Adrenal gland (tissue), 12 donors: ENCODE results near the gene CUEDC1. TPM values are rescaled to one million over a fixed set of nuclear protein-coding genes. Genes with fewer than 3 reads are reported as not detected.

Experiments
- DNase-seq, 7 donors: peaks; one replicate each; pipeline ENCODE4 v3.0.0-alpha.2; 2019 to 2020
- H3K27ac ChIP-seq, 5 donors: fragments of 200-600 bp; sonication (generic) in 4 of 5; 1 replicate in 3 of 5; 2 replicates in 2 of 5; pipeline versions ENCODE4 v1.5.1 to v1.8.0; 2016 to 2020; ENCODE audit warnings: mild to moderate bottlenecking in 1 of 5
- H3K27me3 ChIP-seq: fragments of 200-600 bp; 2 replicates; pipeline ENCODE4 v1.8.0; 2021
- H3K36me3 ChIP-seq, 2 donors: fragments of 200-600 bp; replicated peaks in 1 of 2; 1 replicate in 1 of 2; 2 replicates in 1 of 2; pipeline versions ENCODE4 v1.5.1 to v1.8.0; 2018 to 2022
- H3K4me1 ChIP-seq, 2 donors: fragments of 200-600 bp; replicated peaks in 1 of 2; 1 replicate in 1 of 2; 2 replicates in 1 of 2; pipeline versions ENCODE4 v1.5.1 to v1.8.0; 2018 to 2021
- H3K4me3 ChIP-seq, 4 donors: fragments of 200-600 bp; sonication (generic) in 3 of 4; one replicate each; pipeline ENCODE4 v1.5.1; 2016 to 2018
- H3K9me3 ChIP-seq, 3 donors: fragments of 200-600 bp; sonication (generic) in 1 of 3; replicated peaks in 1 of 3; 1 replicate in 2 of 3; 2 replicates in 1 of 3; pipeline versions ENCODE4 v1.5.1 to v1.8.0; 2016 to 2021
- CTCF ChIP-seq, 6 experiments: fragments of 450-650 bp in 4 of 6; fragments of 200-600 bp in 2 of 6; sonication (generic) in 1 of 6; IDR thresholded peaks; 1 replicate in 5 of 6; 2 replicates in 1 of 6; pipeline versions ENCODE4 v1.5.1 to v1.8.0; 2016 to 2021; ENCODE audit warnings: antibody characterized with exemption in 6 of 6, mild to moderate bottlenecking in 2 of 6, moderate library complexity in 1 of 6
- POLR2A ChIP-seq, 2 donors: fragments of 450-650 bp; IDR thresholded peaks; one replicate each; pipeline ENCODE4 v1.6.1; 2017; ENCODE audit warnings: antibody characterized with exemption in 2 of 2, mild to moderate bottlenecking in 2 of 2, moderate library complexity in 1 of 2
- WGBS, 4 donors: extraction: QIAGEN DNeasy Blood & Tissue Kit in 2 of 4; methylation state at CpG; one replicate each; pipeline versions ENCODE4 v1.1.5 to v1.1.7; 2013 to 2017; 5-methylcytosine and 5-hydroxymethylcytosine counted together
- intact Hi-C, 2 donors: fragments of 100-400 bp; cut with DNase I; formaldehyde crosslinking; loops; one replicate each; pipeline versions ENCODE4 v1.14.1 to v1.15.0; 2022 to 2023
- polyA plus RNA-seq, 3 donors: library from polyadenylated mRNA; stranded (reverse); fragments of 200-250 nt in 2 of 3; fragments of 350-450 nt in 1 of 3; fragmentation: Illumina TruSeq in 1 of 3; extraction: RNeasy Lipid Tissue Mini Kit (QIAGEN cat#74804) in 1 of 3; gene quantifications; one replicate each; pipeline ENCODE4 v1.2.3, GENCODE V29; 2013 to 2014
- total RNA-seq, 9 donors: library from RNA; depleted of rRNA in 4 of 9; stranded (reverse); fragments of >200 nt in 4 of 9; fragments of 120-200 nt in 1 of 9; fragmentation: NEBNext Ultra II Directional in 1 of 9; extraction: Animal tissue kit (Norgen Biotek cat#: 25700) in 1 of 9; gene quantifications; one replicate each; pipeline versions ENCODE4 v1.1.0 to v1.2.4, GENCODE V29; 2013 to 2023
- donor health status: healthy with polysubstance abuse.
- donor health status: Bipolar disorder and iron deficiency.
- donor health status: DM: yes; HTN: yes; CAD: no.
- donor health status: DM: no; HTN: no; CAD: no.
- donor health status: DM: no; HTN: no; CAD: no.
- donor health status: DM: yes; HTN: yes; CAD: no.

CUEDC1 gene
- total and polyA plus RNA-seq, 12 donors = 9.4 to 47.3 (median 39.0) TPM

- 93 to 96% (median 94%) methylated on average over 2 of the region's 2 CpGs for WGBS, 4 donors
- no peak overlapping the region for H3K4me3 ChIP-seq
- H3K27me3 ChIP-seq = no peaks in the 10 kb centered on the region
- H3K4me1 ChIP-seq = peaks cover 24 to 40% of the 10 kb centered on the region in 2 donors
- DNase-seq = peak in 1 of 7 donors; percentile 23
- H3K36me3 ChIP-seq = peaks cover 0 to 21% of the 10 kb centered on the region in 2 donors
- no peaks in the 10 kb centered on the region for H3K9me3 ChIP-seq
- TF ChIP-seq CTCF (IDR thresholded peaks at IDR 0.05) (no peak), POLR2A (IDR thresholded peaks at IDR 0.05) (no peak)
- peak overlapping the region in 4 of 5 donors; percentile 46 to 93 (median 81) for H3K27ac ChIP-seq
- intact Hi-C loops = loop anchor here in 1 of 2 donors (10.0 kb wide), 1 partner anchor 161 kb away; no protein-coding TSS in a partner anchor
These were observed 119.8 kb downstream of the CUEDC1 start for GRCh38 chr17:57835333-57835900.

- H3K27ac ChIP-seq = peak overlapping the region in 4 of 5 donors; percentile 46 to 93 (median 81)
- TF ChIP-seq CTCF (IDR thresholded peaks at IDR 0.05) = peak in 3 of 6 experiments; percentile 22 to 24 (median 23)
- peak in 1 of 2 donors; percentile 48 for TF ChIP-seq POLR2A (IDR thresholded peaks at IDR 0.05)
- H3K4me3 ChIP-seq = no peak overlapping the region
- no peaks in the 10 kb centered on the region for H3K27me3 ChIP-seq
- 33 to 41% (median 39%) methylated on average over 13 of the region's 13 CpGs for WGBS, 4 donors
- peaks cover 24 to 40% of the 10 kb centered on the region in 2 donors for H3K4me1 ChIP-seq
- peaks cover 0 to 10% of the 10 kb centered on the region in 2 donors for H3K36me3 ChIP-seq
- DNase-seq = peak; percentile 82 to 94 (median 87)
- H3K9me3 ChIP-seq = no peaks in the 10 kb centered on the region
- intact Hi-C loops = loop anchor here in 1 of 2 donors (10.0 kb wide), 1 partner anchor 159 kb away; no protein-coding TSS in a partner anchor
These were observed 121.0 kb downstream of the CUEDC1 start for GRCh38 chr17:57834146-57834741.

GRCh38 chr17:57833179-57833939, 121.9 kb downstream of the CUEDC1 start:
- WGBS, 4 donors = 5 to 9% (median 5%) methylated on average over 13 of the region's 13 CpGs
- intact Hi-C loops = loop anchor here in 1 of 2 donors (10.0 kb wide), 1 partner anchor 159 kb away; no protein-coding TSS in a partner anchor

More at GRCh38 chr17:57833179-57833939, 121.9 kb downstream of the CUEDC1 start:
- Histone ChIP-seq H3K4me3 (peak overlapping the region in 3 of 4 donors; percentile 17 to 53 (median 38)), H3K36me3 (peaks cover 0 to 1% of the 10 kb centered on the region in 2 donors), H3K27ac (peak overlapping the region; percentile 54 to 93 (median 80)), H3K27me3 (no peaks in the 10 kb centered on the region), H3K9me3 (no peaks in the 10 kb centered on the region), H3K4me1 (peaks cover 24 to 40% of the 10 kb centered on the region in 2 donors)
- TF ChIP-seq CTCF (IDR thresholded peaks at IDR 0.05) (peak; percentile 89 to 97 (median 94)), POLR2A (IDR thresholded peaks at IDR 0.05) (peak in 1 of 2 donors; percentile 76)
- DNase-seq = peak; percentile 76 to 91 (median 83)
